ENCODE data around the gene ATP6V1C2.

The ATP6V1C2 gene

DNA sequence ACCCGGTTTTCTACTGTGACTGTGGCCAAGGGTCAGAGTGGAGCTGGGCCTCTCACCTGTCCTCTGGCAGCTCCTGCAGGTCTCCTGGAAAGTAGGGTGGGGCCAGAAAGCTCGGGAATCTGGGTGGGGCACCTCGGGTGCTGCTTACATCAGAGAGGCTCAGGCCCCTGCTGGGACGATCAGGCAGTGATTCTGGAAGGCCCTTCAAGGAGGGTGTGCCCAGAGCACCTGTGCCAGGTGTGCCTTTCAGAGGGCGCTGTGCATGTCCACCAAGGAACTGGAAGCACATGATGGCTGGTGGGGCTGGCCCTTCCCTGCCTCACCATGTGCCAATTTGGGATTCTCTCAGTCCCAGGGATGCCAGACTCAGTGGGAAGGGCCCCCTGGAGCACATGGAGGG lies 44.0 kb downstream of the ATP6V1C2 start:
- Histone ChIP-seq H3K9ac (ENCODE audit: low read depth in 1 of 2, low read length in 2 of 2) (no peak overlapping the region), H3K4me1 (ENCODE audit: control insufficient read depth in 1 of 2, insufficient read depth in 2 of 2, low read length in 2 of 2) (peaks cover 6 to 10% of the 10 kb centered on the region in 2 donors), H3K9me3 (ENCODE audit: control insufficient read depth in 1 of 2, low read length in 2 of 2) (no peaks in the 10 kb centered on the region), H3K27me3 (ENCODE audit: control insufficient read depth in 1 of 2, insufficient read depth in 2 of 2, low read length in 2 of 2) (peaks cover 0 to 2% of the 10 kb centered on the region in 2 donors), H3K36me3 (ENCODE audit: control insufficient read depth in 1 of 2, insufficient read depth in 2 of 2, low read length in 2 of 2) (no peaks in the 10 kb centered on the region), H3K27ac (ENCODE audit: low read depth, low read length) (no peak overlapping the region), H3K4me3 (ENCODE audit: low read depth in 1 of 2, low read length in 2 of 2) (no peak overlapping the region)

DNA sequence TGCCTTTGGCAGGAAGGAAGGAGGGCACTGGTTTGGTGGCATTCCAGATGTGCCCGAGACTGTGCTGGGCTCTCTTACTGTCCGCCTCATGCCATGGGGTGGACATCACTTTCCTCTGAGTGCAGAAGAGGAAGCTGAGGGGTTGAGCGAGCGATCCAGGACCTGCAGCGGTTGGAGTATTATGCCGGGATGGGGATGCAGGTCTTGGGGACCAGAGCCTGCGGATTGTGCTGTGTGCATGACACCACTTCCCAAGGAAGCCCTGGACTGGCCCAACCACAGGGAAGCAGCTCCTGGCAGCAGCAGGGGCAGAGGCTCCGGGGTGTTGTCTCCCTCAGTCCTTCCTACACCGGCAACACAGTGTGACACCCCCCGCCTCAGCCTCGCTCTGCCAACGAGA lies 44.5 kb downstream of the ATP6V1C2 start:
- Histone ChIP-seq H3K27ac (ENCODE audit: low read depth, low read length) (no peak overlapping the region), H3K9me3 (ENCODE audit: control insufficient read depth in 1 of 2, low read length in 2 of 2) (no peaks in the 10 kb centered on the region), H3K27me3 (ENCODE audit: control insufficient read depth in 1 of 2, insufficient read depth in 2 of 2, low read length in 2 of 2) (peaks cover 0 to 2% of the 10 kb centered on the region in 2 donors), H3K9ac (ENCODE audit: low read depth in 1 of 2, low read length in 2 of 2) (no peak overlapping the region), H3K4me1 (ENCODE audit: control insufficient read depth in 1 of 2, insufficient read depth in 2 of 2, low read length in 2 of 2) (peaks cover 6 to 10% of the 10 kb centered on the region in 2 donors), H3K4me3 (ENCODE audit: low read depth in 1 of 2, low read length in 2 of 2) (no peak overlapping the region), H3K36me3 (ENCODE audit: control insufficient read depth in 1 of 2, insufficient read depth in 2 of 2, low read length in 2 of 2) (no peaks in the 10 kb centered on the region)

DNA sequence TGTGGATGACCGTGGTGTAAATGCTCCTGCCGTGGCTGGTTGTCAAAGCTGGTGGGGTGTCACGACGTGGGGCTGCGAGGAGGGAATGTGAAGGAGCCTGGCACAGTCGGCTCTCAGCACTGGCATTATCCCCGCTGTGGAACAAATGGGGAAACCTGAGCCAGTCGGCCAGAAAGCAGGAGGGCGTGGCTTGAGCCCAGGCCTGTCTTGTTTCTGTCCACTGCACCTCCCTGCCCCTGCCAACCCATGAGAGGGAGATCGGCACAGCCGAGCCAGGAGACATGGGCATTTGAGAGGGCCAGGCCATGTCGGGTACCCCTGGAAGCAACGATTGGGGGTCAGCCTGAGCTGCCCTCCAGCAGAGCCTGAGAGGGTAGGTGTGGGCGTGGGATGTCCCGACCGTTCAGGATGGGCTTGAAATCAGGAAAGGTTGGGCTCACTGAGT lies 46.7 kb downstream of the ATP6V1C2 start:
- H3K4me1 ChIP-seq (ENCODE audit: control insufficient read depth in 1 of 2, insufficient read depth in 2 of 2, low read length in 2 of 2) = peaks cover 6 to 10% of the 10 kb centered on the region in 2 donors
- H3K27ac ChIP-seq (ENCODE audit: low read depth, low read length) = no peak overlapping the region
- no peak overlapping the region for H3K4me3 ChIP-seq (ENCODE audit: low read depth in 1 of 2, low read length in 2 of 2)
- H3K9ac ChIP-seq (ENCODE audit: low read depth in 1 of 2, low read length in 2 of 2) = no peak overlapping the region
- no peaks in the 10 kb centered on the region for H3K9me3 ChIP-seq (ENCODE audit: control insufficient read depth in 1 of 2, low read length in 2 of 2)
- no peaks in the 10 kb centered on the region for H3K36me3 ChIP-seq (ENCODE audit: control insufficient read depth in 1 of 2, insufficient read depth in 2 of 2, low read length in 2 of 2)
- peaks cover 0 to 2% of the 10 kb centered on the region in 2 donors for H3K27me3 ChIP-seq (ENCODE audit: control insufficient read depth in 1 of 2, insufficient read depth in 2 of 2, low read length in 2 of 2)

DNA sequence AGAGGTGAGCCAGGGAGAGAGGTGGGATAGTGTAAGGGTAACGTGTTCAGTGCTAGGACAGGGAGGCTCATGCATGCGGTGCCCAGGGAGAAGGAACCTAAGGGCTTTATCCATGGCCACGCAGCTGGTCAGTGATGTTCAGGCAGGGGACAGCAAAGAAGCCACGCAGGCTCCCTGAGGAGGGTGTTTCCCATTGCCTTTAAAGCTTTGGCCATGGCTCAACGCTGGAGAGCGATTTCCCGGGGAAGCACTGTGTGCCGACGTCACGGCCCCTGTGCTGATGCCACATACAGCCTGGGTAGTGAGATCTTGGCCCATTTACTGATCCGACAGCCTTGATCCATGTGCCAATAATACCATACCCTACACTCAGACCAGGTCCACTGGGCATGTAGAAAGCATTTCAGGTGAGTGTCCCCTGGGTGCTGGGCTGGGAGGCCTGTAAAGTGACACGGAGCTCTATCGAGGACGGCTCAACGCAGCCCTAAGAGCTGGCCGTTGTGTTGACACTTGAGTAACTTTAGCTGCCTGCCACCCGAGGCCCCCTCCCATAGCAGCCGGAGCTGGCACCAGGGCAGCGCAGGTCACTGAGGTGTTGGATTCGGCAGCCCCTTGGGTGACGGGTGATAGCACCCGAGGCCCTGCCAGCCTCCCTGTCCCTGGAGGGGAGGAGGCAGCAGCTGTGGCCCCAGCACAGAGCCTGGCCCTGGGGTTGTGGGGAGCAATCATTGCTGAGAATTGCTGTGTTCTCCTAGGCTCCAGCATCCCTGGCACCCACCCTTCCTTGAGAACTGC lies 49.7 kb downstream of the ATP6V1C2 start:
- H3K4me1 ChIP-seq (ENCODE audit: control insufficient read depth in 1 of 2, insufficient read depth in 2 of 2, low read length in 2 of 2) = peaks cover 7 to 9% of the 10 kb centered on the region in 2 donors
- no peak overlapping the region for H3K4me3 ChIP-seq (ENCODE audit: low read depth in 1 of 2, low read length in 2 of 2)
- H3K9ac ChIP-seq (ENCODE audit: low read depth in 1 of 2, low read length in 2 of 2) = no peak overlapping the region
- H3K9me3 ChIP-seq (ENCODE audit: control insufficient read depth in 1 of 2, low read length in 2 of 2) = no peaks in the 10 kb centered on the region
- H3K36me3 ChIP-seq (ENCODE audit: control insufficient read depth in 1 of 2, insufficient read depth in 2 of 2, low read length in 2 of 2) = no peaks in the 10 kb centered on the region
- H3K27me3 ChIP-seq (ENCODE audit: control insufficient read depth in 1 of 2, insufficient read depth in 2 of 2, low read length in 2 of 2) = no peaks in the 10 kb centered on the region
- H3K27ac ChIP-seq (ENCODE audit: low read depth, low read length) = no peak overlapping the region

DNA sequence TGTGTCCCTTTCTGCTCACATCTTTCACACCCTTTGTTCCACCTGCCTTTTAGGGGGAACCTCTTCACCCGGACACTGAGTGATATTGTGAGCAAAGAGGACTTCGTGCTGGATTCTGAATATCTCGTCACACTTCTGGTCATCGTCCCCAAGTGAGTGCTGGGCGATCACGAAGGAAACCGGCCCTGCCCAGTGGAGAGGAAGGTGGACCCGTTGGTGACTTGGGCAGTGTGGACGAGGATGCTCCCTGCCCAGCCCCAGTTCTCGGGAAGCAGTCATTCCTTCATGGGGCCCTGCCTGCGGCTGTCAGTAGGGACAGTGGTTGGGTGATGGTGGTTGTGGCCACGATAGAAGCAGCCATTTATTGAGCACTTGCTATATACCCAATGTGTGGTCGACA lies 50.4 kb downstream of the ATP6V1C2 start:
- no peaks in the 10 kb centered on the region for H3K9me3 ChIP-seq (ENCODE audit: control insufficient read depth in 1 of 2, low read length in 2 of 2)
- no peak overlapping the region for H3K27ac ChIP-seq (ENCODE audit: low read depth, low read length)
- H3K4me3 ChIP-seq (ENCODE audit: low read depth in 1 of 2, low read length in 2 of 2) = no peak overlapping the region
- no peak overlapping the region for H3K9ac ChIP-seq (ENCODE audit: low read depth in 1 of 2, low read length in 2 of 2)
- peaks cover 7 to 9% of the 10 kb centered on the region in 2 donors for H3K4me1 ChIP-seq (ENCODE audit: control insufficient read depth in 1 of 2, insufficient read depth in 2 of 2, low read length in 2 of 2)
- no peaks in the 10 kb centered on the region for H3K27me3 ChIP-seq (ENCODE audit: control insufficient read depth in 1 of 2, insufficient read depth in 2 of 2, low read length in 2 of 2)
- H3K36me3 ChIP-seq (ENCODE audit: control insufficient read depth in 1 of 2, insufficient read depth in 2 of 2, low read length in 2 of 2) = no peaks in the 10 kb centered on the region

DNA sequence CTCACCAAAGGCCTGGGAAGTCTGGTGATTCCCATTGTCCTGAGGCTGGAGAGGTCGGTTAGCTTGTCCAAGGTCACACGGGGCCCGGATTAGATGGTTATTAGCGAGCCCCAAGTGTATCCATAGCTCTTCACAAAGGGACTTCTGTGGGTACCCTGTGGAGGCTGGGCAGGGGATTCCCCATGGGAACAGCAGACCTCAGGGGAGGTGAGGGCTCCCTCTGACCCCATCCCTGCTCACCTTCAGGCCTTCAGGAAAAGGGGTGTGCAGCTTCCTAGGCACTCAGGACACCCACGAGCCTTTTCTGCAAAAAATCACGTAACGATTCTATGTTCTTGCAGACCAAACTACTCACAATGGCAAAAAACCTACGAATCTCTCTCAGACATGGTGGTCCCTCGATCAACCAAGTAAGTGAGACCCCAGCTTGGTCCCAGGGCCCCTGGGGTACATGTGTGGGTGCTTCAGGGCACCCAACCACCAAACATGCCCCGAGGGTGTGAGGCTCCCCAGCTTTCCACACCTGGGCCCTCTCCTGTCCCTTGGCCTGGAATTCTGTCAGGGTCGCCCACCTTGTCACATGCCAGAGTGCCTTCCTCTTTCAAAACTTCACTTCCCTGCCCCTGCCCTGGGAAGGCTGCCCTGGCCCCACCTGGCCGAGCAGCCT lies 50.9 kb downstream of the ATP6V1C2 start:
- Histone ChIP-seq H3K36me3 (ENCODE audit: control insufficient read depth in 1 of 2, insufficient read depth in 2 of 2, low read length in 2 of 2) (no peaks in the 10 kb centered on the region), H3K9me3 (ENCODE audit: control insufficient read depth in 1 of 2, low read length in 2 of 2) (no peaks in the 10 kb centered on the region), H3K4me3 (ENCODE audit: low read depth in 1 of 2, low read length in 2 of 2) (no peak overlapping the region), H3K27me3 (ENCODE audit: control insufficient read depth in 1 of 2, insufficient read depth in 2 of 2, low read length in 2 of 2) (no peaks in the 10 kb centered on the region), H3K9ac (ENCODE audit: low read depth in 1 of 2, low read length in 2 of 2) (no peak overlapping the region), H3K4me1 (ENCODE audit: control insufficient read depth in 1 of 2, insufficient read depth in 2 of 2, low read length in 2 of 2) (peaks cover 7 to 9% of the 10 kb centered on the region in 2 donors), H3K27ac (ENCODE audit: low read depth, low read length) (no peak overlapping the region)

DNA sequence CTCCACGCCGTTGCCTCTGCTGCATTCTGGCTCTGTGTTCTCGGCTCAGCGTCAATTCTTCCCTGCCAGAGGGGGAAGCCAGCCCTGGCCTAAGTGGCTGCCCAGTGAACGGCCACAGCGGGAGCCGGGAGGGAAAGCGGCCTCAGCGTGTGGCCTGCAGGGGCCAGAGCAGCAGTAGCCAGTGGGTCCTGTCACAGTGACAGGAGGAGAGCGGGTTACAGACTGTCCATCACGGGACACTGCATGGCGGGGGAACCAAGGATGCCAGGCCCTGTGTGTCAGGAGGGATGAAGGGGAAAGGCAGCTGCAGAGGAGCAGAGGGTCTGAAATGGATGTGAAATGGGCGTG lies 51.4 kb downstream of the ATP6V1C2 start:
- Histone ChIP-seq H3K9ac (ENCODE audit: low read depth in 1 of 2, low read length in 2 of 2) (no peak overlapping the region), H3K36me3 (ENCODE audit: control insufficient read depth in 1 of 2, insufficient read depth in 2 of 2, low read length in 2 of 2) (peaks cover 0 to 5% of the 10 kb centered on the region in 2 donors), H3K9me3 (ENCODE audit: control insufficient read depth in 1 of 2, low read length in 2 of 2) (no peaks in the 10 kb centered on the region), H3K27ac (ENCODE audit: low read depth, low read length) (no peak overlapping the region), H3K4me1 (ENCODE audit: control insufficient read depth in 1 of 2, insufficient read depth in 2 of 2, low read length in 2 of 2) (peaks cover 7 to 9% of the 10 kb centered on the region in 2 donors), H3K4me3 (ENCODE audit: low read depth in 1 of 2, low read length in 2 of 2) (no peak overlapping the region), H3K27me3 (ENCODE audit: control insufficient read depth in 1 of 2, insufficient read depth in 2 of 2, low read length in 2 of 2) (no peaks in the 10 kb centered on the region)

DNA sequence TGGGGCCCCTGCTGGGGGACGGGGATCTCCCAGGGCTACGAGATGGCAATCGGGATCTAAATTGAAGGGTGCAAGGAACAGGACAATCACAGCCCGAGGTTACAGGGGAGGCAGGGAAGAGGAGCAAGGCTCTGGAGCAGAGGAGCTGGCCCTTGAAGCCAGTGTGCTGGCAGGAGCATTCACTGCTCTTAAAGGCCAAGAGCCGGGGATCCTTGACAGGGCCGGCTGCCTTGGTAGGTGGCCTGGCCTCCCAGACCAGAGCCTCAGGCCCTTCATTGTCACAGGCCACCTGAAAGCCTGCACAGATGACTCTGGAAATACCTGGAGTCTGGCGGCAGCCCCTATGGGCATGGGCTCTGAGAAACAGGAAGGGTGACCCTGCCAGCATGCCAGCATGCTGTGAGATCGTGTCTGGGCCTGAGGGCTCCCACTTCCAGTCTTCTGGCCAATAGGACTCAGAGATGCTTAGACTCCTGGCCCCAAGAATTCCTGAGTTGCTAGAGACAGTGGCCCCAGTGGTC lies 52.5 kb downstream of the ATP6V1C2 start:
- Histone ChIP-seq H3K27ac (ENCODE audit: low read depth, low read length) (no peak overlapping the region), H3K27me3 (ENCODE audit: control insufficient read depth in 1 of 2, insufficient read depth in 2 of 2, low read length in 2 of 2) (no peaks in the 10 kb centered on the region), H3K9ac (ENCODE audit: low read depth in 1 of 2, low read length in 2 of 2) (no peak overlapping the region)

DNA sequence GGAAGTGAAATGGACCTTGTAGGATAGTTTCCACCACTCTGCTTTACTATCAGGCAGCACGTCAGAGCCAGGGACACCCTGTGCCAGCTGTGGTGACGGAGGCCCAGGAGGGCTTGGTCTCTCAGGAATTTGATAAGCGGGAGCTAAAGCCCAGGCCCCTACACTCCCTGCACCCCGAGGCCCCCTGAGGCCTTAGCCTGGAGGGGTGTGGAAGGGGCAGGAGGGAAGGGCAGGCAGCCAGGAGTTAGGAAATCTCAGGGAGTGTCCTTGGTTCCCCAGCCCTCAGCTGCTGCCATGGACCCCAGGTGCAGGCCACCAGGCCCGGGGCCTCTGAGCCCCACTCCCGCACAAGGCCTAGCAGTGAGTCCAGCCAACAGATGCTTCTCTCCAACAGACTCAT lies 53.0 kb downstream of the ATP6V1C2 start:
- Histone ChIP-seq H3K9me3 (ENCODE audit: control insufficient read depth in 1 of 2, low read length in 2 of 2) (no peaks in the 10 kb centered on the region), H3K27ac (ENCODE audit: low read depth, low read length) (no peak overlapping the region), H3K4me1 (ENCODE audit: control insufficient read depth in 1 of 2, insufficient read depth in 2 of 2, low read length in 2 of 2) (peaks cover 7 to 9% of the 10 kb centered on the region in 2 donors), H3K27me3 (ENCODE audit: control insufficient read depth in 1 of 2, insufficient read depth in 2 of 2, low read length in 2 of 2) (no peaks in the 10 kb centered on the region), H3K4me3 (ENCODE audit: low read depth in 1 of 2, low read length in 2 of 2) (no peak overlapping the region), H3K9ac (ENCODE audit: low read depth in 1 of 2, low read length in 2 of 2) (no peak overlapping the region), H3K36me3 (ENCODE audit: control insufficient read depth in 1 of 2, insufficient read depth in 2 of 2, low read length in 2 of 2) (peaks cover 0 to 18% of the 10 kb centered on the region in 2 donors)

More for the DNA sequence above, 52.5 kb downstream of the ATP6V1C2 start:
- Histone ChIP-seq H3K36me3 (ENCODE audit: control insufficient read depth in 1 of 2, insufficient read depth in 2 of 2, low read length in 2 of 2) (peaks cover 0 to 15% of the 10 kb centered on the region in 2 donors), H3K9me3 (ENCODE audit: control insufficient read depth in 1 of 2, low read length in 2 of 2) (no peaks in the 10 kb centered on the region), H3K4me3 (ENCODE audit: low read depth in 1 of 2, low read length in 2 of 2) (no peak overlapping the region), H3K4me1 (ENCODE audit: control insufficient read depth in 1 of 2, insufficient read depth in 2 of 2, low read length in 2 of 2) (peaks cover 7 to 9% of the 10 kb centered on the region in 2 donors)

Data from duodenal mucosa (tissue), 2 donors.